Left ventricle myocardium superior (tissue), 1 donor: ENCODE measurements around the gene SLC4A11. TPM values are rescaled to one million over a fixed set of nuclear protein-coding genes. Genes with fewer than 3 reads are reported as not detected.
"Not testable (repeated sequence)": the region's sequence is repeated elsewhere in the genome, so short reads cannot be mapped to it uniquely, and the experiment has no call there.

ENCODE experiments used
- ATAC-seq: fragments of 200-7000 bp; cut with Tn5 transposase; one replicate; pipeline ENCODE4 v1.9.1; 2020; ENCODE audit warnings: mild to moderate bottlenecking, moderate library complexity
- DNase-seq: peaks from one replicate; pipeline ENCODE4 v3.0.0-alpha.2; 2020
- intact Hi-C: fragments of 100-400 bp; cut with micrococcal nuclease; formaldehyde crosslinking; loops from one replicate; pipeline ENCODE4 v1.11.0; 2022
- total RNA-seq: library from RNA; stranded (reverse); fragmentation: NEBNext Ultra II Directional; extraction: Animal tissue kit (Norgen Biotek cat#: 25700); gene quantifications from one replicate; pipeline ENCODE4 v1.2.1, GENCODE V29; 2021
- donor health status: DM: no; HTN: yes; CAD: no; lungs with severe emphysema.

Gene SLC4A11
- total RNA-seq, 1 donor from 2014 or later = 0.82 TPM

DNA sequence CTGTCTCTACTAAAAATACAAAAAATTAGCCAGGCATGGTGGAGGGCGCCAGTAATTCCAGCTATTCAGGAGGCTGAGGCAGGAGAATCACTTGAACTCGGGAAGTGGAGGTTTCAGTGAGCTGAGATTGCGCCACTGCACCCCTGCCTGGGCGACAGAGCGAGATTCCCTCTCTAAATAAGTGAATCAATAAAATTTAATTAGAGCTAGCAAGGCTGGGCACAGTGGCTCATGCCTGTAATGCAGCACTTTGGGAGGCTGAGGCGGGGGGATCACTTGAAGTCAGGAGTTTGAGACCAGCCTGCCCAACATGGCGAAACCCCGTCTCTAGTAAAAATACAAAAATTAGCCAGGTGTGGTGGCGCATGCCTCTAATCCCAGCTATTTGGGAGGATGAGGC lies 51.1 kb downstream of the SLC4A11 start:
- intact Hi-C loops, ATAC-seq, DNase-seq: not testable (repeated sequence)

DNA sequence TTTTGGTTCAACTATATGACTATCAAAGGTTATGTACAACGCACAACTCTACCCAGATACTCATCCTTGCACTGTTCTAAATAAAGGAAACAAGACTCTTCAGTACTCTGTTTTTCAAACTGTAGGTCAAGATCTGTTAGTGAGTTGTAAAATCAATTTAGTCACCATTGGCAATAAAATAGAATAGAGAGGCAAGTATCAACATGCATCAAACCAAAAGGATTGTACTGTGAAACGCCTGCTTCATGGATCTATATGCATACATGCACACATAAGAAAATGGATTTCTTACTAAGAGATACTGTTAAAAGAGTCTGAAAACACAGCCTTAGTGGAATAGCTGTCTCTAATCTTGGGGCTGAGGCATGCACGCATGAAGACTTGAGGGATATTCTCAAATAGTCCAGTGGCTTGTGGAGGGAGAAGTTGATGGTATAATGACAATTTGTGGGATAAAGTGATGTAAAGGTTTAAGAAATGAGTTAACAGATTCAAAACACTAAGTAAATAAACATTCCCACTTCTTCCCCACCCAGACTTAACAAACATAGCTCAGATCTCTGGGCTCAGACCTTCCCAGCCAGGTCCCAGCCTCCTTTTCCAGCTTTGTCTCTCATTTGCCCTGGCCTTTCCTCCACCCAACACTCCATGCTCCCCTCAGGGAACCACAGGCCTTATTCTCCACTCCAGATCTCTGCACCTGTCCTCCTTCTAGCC lies 54.9 kb downstream of the SLC4A11 start:
- ATAC-seq (no peak), DNase-seq (no peak)
- intact Hi-C loops = no loop called here

DNA sequence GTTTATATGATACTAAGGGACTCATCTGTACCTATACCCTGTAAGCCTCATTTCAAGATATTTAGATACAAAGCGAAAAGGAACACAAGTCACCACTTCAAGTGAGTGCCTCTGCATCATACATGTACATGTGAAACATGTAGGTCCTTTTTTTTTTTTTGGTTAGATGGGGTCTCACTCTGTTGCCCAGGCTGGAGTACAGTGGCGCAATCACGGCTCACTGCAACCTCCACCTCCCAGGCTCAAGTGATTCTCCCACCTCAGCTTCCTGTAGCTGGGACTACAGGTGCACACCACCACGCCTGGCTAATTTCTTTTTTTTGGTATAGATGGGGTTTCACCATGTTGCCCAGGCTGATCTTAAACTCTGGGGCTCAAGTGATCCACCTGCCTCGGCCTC lies 56.6 kb downstream of the SLC4A11 start:
- ATAC-seq, DNase-seq, intact Hi-C loops: not testable (repeated sequence)

DNA sequence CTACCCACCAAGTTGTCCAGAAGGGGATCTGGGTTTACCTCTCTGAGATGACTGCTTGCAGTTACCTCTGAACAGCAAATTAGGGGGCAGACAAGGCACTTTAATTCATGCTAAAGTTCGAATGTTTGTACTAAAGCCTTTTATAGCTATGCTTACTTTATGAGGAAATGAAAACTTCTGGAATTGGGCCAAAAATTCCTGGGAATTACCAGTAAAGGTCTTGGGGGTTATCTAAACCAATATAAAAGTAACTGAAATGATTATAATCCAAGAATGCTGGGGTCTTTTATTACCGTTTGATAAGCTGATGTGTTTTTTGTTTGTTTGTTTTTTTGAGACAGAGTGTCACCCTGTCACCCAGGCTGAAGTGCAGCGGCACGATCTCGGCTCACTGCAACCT lies 57.7 kb downstream of the SLC4A11 start:
- DNase-seq (no peak), ATAC-seq (no peak)
- intact Hi-C loops = no loop called here

DNA sequence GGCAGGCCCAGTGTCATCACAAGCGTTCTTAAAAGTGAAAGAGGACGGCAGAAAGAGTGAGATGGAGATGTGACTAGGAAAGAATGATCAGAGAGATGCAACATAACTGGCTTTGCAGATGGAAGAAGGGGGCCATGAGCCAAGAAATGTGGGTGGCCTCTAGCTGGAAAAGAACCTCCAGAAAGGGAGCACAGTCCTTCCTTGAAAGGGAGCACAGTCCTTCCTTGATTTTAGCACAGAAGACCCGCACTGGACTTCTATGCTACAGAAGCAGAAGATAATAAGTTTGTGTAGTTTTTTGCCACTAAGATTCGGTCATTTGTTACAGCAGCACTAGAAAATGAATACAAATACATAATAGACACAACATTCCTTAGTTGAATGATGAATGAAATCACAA lies 58.7 kb downstream of the SLC4A11 start:
- DNase-seq = no peak
- intact Hi-C loops = no loop called here
- no peak for ATAC-seq

DNA sequence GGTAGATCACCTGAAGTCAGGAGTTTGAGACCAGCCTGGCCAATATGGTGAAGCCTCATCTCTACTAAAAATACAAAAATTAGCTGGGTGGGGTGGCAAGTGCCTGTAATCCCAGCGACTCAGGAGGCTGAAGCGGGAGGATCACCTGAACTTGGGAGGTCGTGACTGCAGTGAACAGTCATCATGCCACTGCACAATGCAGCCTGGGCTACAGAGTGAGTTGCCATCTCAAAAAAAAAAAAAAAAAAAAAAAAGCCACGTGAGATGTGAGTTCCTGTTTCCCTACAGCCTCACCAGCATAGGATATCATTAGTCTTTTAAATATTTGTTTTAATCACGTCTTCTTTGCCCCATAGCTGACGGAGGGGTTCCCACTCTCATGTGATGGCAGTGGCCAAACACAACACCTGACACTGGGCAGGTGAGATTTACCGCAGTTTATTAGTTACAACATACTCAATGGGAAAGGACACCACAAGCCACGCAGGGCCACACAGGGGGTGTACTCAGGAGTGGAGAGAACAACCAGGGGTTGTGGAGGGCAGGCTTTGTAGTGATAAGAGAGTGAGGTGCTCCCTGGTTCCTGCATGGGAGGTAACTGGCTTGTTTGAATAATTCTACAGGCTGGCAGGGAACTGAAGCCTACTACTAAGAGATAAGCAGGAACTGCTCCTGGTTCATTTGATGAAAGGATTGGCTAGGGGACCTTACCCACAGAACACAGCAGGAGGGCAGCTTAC lies 61.1 kb downstream of the SLC4A11 start:
- intact Hi-C loops = no loop called here
- no peak for DNase-seq
- ATAC-seq = no peak

Other genes starting within 250 kb of the SLC4A11 start
- gene GNRH2, start 195.6 kb downstream of the SLC4A11 start, total RNA-seq = not detected
- 57.5 TPM for gene MRPS26, start 193.1 kb downstream of the SLC4A11 start, total RNA-seq
- not detected for gene OXT, start 167.6 kb downstream of the SLC4A11 start, total RNA-seq
- not detected for gene AVP, start 154.5 kb downstream of the SLC4A11 start, total RNA-seq
- 29.1 TPM for gene FASTKD5, start 79.3 kb downstream of the SLC4A11 start, total RNA-seq
- 2.9 TPM for gene UBOX5, start 79.3 kb downstream of the SLC4A11 start, total RNA-seq
- 17.6 TPM for gene LZTS3, start 65.6 kb downstream of the SLC4A11 start, total RNA-seq
- gene DDRGK1, start 34.5 kb downstream of the SLC4A11 start, total RNA-seq = 37.2 TPM
- 17.2 TPM for gene ITPA, start 29.7 kb downstream of the SLC4A11 start, total RNA-seq
- 20.1 TPM for gene DNAAF9, start 168.5 kb upstream of the SLC4A11 start, total RNA-seq
- gene ATRN, start 231.8 kb upstream of the SLC4A11 start, total RNA-seq = 34.3 TPM